ENCODE measurements around the gene LCE3D. TPM values are rescaled to one million over a fixed set of nuclear protein-coding genes. Genes with fewer than 3 reads are reported as not detected.

The LCE3D gene
- total and polyA plus RNA-seq, 10 of the 15 experiments (the other 5 are each of a cell fraction or from before 2014, with no cell fraction given), result 0.27 TPM; not detected in 9

DNA sequence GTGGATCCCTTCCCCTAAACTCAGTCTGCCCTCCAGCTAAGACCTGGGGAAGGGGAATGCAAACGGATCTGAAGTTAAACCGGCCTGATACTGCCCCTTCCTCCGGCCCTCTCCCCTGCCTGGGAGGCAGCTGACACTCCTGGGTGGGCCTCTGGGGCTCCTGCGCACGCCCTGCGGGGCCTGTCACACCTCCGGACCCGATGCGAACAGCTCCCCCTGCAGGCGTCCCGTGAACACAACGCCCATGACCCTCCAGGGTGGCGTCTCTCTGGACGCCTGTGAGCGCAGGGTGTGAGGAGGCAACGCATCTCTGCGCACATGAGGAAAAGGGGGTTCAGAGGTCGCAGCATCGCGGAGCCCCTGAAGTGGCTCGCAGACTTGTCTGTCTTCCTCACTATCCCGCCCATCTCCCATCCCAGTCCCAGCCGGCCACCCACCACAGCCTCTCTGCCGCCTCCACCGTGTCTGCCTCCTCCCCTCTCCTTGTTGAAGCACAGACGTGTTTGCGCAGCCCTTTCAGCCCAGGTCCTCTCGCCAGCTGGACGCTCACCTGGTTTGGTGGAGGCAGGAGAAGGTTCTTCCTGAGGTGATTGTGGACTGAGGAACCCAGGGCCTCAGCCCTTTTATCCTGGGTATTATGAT, 43.0 kb upstream of the LCE3D start (continued):
- TF ChIP-seq, protein P1, sequence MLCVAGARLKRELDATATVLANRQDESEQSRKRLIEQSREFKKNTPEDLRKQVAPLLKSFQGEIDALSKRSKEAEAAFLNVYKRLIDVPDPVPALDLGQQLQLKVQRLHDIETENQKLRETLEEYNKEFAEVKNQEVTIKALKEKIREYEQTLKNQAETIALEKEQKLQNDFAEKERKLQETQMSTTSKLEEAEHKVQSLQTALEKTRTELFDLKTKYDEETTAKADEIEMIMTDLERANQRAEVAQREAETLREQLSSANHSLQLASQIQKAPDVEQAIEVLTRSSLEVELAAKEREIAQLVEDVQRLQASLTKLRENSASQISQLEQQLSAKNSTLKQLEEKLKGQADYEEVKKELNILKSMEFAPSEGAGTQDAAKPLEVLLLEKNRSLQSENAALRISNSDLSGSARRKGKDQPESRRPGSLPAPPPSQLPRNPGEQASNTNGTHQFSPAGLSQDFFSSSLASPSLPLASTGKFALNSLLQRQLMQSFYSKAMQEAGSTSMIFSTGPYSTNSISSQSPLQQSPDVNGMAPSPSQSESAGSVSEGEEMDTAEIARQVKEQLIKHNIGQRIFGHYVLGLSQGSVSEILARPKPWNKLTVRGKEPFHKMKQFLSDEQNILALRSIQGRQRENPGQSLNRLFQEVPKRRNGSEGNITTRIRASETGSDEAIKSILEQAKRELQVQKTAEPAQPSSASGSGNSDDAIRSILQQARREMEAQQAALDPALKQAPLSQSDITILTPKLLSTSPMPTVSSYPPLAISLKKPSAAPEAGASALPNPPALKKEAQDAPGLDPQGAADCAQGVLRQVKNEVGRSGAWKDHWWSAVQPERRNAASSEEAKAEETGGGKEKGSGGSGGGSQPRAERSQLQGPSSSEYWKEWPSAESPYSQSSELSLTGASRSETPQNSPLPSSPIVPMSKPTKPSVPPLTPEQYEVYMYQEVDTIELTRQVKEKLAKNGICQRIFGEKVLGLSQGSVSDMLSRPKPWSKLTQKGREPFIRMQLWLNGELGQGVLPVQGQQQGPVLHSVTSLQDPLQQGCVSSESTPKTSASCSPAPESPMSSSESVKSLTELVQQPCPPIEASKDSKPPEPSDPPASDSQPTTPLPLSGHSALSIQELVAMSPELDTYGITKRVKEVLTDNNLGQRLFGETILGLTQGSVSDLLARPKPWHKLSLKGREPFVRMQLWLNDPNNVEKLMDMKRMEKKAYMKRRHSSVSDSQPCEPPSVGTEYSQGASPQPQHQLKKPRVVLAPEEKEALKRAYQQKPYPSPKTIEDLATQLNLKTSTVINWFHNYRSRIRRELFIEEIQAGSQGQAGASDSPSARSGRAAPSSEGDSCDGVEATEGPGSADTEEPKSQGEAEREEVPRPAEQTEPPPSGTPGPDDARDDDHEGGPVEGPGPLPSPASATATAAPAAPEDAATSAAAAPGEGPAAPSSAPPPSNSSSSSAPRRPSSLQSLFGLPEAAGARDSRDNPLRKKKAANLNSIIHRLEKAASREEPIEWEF (IDR thresholded peaks at IDR 0.05; ENCODE audit: insufficient replicate concordance, low read depth, low read length), result no peak

DNA sequence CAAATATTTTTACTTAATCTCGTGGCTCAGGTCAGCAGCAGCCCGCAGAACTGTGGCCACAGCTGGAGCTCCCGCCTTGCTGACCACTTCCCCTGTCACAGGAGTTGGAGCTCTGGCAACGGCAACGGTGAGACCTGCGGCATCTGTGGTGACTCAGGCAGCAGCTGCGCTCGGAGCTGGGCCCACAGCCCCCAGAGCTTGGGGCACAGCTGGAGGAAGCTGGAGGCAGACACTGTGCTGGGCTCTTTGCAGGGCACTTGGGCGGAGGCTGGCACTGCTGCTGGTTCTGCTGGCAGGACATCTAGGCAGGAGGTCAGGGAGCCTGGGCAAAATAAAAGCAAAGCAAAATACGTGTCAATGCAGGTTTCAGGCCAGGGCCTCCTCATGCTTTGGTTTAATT, 42.5 kb upstream of the LCE3D start, which contains the start of gene LCE3A:
Gene LCE3A (minus strand): TSS at position 301 of the 400 bp plus-strand sequence. CDS start 0 bp downstream, at position 301.
- BruUV-seq (replicated peaks), result no TSS peak

More for the DNA sequence above, 42.5 kb upstream of the LCE3D start, which contains the start of gene LCE3A:
- TF ChIP-seq, protein P2, sequence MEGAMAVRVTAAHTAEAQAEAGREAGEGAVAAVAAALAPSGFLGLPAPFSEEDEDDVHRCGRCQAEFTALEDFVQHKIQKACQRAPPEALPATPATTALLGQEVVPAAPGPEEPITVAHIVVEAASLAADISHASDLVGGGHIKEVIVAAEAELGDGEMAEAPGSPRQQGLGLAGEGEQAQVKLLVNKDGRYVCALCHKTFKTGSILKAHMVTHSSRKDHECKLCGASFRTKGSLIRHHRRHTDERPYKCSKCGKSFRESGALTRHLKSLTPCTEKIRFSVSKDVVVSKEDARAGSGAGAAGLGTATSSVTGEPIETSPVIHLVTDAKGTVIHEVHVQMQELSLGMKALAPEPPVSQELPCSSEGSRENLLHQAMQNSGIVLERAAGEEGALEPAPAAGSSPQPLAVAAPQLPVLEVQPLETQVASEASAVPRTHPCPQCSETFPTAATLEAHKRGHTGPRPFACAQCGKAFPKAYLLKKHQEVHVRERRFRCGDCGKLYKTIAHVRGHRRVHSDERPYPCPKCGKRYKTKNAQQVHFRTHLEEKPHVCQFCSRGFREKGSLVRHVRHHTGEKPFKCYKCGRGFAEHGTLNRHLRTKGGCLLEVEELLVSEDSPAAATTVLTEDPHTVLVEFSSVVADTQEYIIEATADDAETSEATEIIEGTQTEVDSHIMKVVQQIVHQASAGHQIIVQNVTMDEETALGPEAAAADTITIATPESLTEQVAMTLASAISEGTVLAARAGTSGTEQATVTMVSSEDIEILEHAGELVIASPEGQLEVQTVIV (IDR thresholded peaks at IDR 0.05; ENCODE audit: borderline replicate concordance, partially characterized antibody), result no peak
- TF ChIP-seq IRF4 (IDR thresholded peaks at IDR 0.05; ENCODE audit: low read depth, low read length) (no peak), TCF12 (IDR thresholded peaks at IDR 0.05; ENCODE audit: low read depth, low read length) (0 out of 2 replicates have a peak, but pooled peaks have one; percentile 41)
- TF ChIP-seq, protein P3, sequence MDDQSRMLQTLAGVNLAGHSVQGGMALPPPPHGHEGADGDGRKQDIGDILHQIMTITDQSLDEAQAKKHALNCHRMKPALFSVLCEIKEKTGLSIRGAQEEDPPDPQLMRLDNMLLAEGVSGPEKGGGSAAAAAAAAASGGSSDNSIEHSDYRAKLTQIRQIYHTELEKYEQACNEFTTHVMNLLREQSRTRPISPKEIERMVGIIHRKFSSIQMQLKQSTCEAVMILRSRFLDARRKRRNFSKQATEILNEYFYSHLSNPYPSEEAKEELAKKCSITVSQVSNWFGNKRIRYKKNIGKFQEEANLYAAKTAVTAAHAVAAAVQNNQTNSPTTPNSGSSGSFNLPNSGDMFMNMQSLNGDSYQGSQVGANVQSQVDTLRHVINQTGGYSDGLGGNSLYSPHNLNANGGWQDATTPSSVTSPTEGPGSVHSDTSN (IDR thresholded peaks at IDR 0.05; ENCODE audit: insufficient replicate concordance, low read depth, low read length), result no peak
- Histone ChIP-seq H3K27me3 (replicated peaks in 1 of 2; ENCODE audit: control insufficient read depth in 2 of 2, insufficient read depth in 2 of 2, low read length in 1 of 2) (no peaks in the 10 kb centered on the region), H4K20me1 (ENCODE audit: control insufficient read depth, insufficient read depth) (no peaks in the 10 kb centered on the region), H2AFZ (ENCODE audit: control insufficient read depth, low read depth, low read length) (no peak within 1 kb of the TSS), H3K4me2 (ENCODE audit: control insufficient read depth, insufficient read depth) (no peak within 1 kb of the TSS), H3K9ac (ENCODE audit: control insufficient read depth, insufficient read depth, low read length) (no peak within 1 kb of the TSS), H3K4me1 (ENCODE audit: control insufficient read depth, insufficient read depth, low read length) (no peaks in the 10 kb centered on the region), H3K4me3 (no peak within 1 kb of the TSS), H3K36me3 (ENCODE audit: control insufficient read depth in 2 of 2, insufficient read depth in 2 of 2, low read length in 1 of 2) (no peaks in the 10 kb centered on the region), H3K27ac (ENCODE audit: control insufficient read depth, insufficient read depth) (no peak within 1 kb of the TSS), H3K79me2 (ENCODE audit: control insufficient read depth, insufficient read depth, low read length) (no peaks in the 10 kb centered on the region), H3K9me3 (replicated peaks; ENCODE audit: control insufficient read depth, insufficient read depth, low read length) (no peaks in the 10 kb centered on the region; the same call in 1 of the 3 replicates)
- SMC1A ChIA-PET (ENCODE audit: uncharacterized antibody, unreplicated experiment), result no interaction called here
- intact Hi-C loops (cut with micrococcal nuclease; ENCODE audit: unreplicated experiment), result loop anchor here (10.0 kb wide), 1 partner anchor 128 kb away; no protein-coding TSS in a partner anchor
- POLR2A ChIA-PET, result no interaction called here
- in situ Hi-C loops (cut with MboI), result no loop called here
- CTCF ChIA-PET, result interaction anchor here (0.6 to 1.0 kb wide), 2 partner anchors 26 to 457 kb away, joined by 3 read pairs; no protein-coding TSS in a partner anchor
- no peak for FAIRE-seq
- WGBS (ENCODE audit: insufficient coverage, insufficient replicate concordance, low lambda C conversion rate, missing lambda C conversion rate), result 7% methylated on average over 10 of the region's 10 CpGs
- peak; percentile 36 for ATAC-seq
- RAD21 ChIA-PET (ENCODE audit: unreplicated experiment), result interaction anchor here (0.8 kb wide), 1 partner anchor 65 kb away, joined by 3 read pairs; no protein-coding TSS in a partner anchor
- no peak for DNase-seq (ENCODE audit: low read depth, low spot score)
